Measurements from ENCODE around the gene EPS15. TPM values are rescaled to one million over a fixed set of nuclear protein-coding genes. Genes with fewer than 3 reads are reported as not detected.

Gene EPS15
- total RNA-seq, 1 donor from 2014 or later: 41.6 TPM

DNA sequence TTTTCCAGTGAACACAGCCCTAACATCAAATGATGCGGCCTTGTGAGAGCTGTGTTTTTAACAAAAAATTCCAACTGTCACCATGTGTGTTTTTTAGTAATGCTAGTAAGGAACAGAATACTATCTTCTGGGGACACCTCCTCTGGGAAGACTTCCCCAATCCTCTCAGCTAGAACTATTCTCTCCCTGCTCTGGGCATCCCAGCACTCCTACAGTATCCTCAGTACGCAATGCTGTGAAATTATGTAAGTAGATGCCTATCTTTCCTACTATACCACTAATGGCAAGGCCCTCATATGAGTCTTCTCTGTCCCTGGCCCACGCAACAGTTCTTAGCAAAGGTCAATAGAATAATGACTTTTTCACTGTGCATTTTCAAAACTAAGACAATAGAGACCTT, 169.2 kb downstream of the EPS15 start:
- no peak overlapping the region for H3K4me3 Mint-ChIP-seq
- H3K36me3 Mint-ChIP-seq (ENCODE audit: low read depth): no peaks in the 10 kb centered on the region
- no peak overlapping the region for H3K27ac Mint-ChIP-seq (ENCODE audit: unreplicated experiment)
- peaks cover 21% of the 10 kb centered on the region for H3K27me3 Mint-ChIP-seq (ENCODE audit: low read depth)
- H3K9me3 Mint-ChIP-seq: no peaks in the 10 kb centered on the region
- DNase-seq (ENCODE audit: low read depth, low spot score): no peak
- TF ChIP-seq, protein P1, sequence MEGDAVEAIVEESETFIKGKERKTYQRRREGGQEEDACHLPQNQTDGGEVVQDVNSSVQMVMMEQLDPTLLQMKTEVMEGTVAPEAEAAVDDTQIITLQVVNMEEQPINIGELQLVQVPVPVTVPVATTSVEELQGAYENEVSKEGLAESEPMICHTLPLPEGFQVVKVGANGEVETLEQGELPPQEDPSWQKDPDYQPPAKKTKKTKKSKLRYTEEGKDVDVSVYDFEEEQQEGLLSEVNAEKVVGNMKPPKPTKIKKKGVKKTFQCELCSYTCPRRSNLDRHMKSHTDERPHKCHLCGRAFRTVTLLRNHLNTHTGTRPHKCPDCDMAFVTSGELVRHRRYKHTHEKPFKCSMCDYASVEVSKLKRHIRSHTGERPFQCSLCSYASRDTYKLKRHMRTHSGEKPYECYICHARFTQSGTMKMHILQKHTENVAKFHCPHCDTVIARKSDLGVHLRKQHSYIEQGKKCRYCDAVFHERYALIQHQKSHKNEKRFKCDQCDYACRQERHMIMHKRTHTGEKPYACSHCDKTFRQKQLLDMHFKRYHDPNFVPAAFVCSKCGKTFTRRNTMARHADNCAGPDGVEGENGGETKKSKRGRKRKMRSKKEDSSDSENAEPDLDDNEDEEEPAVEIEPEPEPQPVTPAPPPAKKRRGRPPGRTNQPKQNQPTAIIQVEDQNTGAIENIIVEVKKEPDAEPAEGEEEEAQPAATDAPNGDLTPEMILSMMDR (conservative IDR thresholded peaks at IDR 0.05): no peak
- H3K4me1 Mint-ChIP-seq: no peaks in the 10 kb centered on the region

DNA sequence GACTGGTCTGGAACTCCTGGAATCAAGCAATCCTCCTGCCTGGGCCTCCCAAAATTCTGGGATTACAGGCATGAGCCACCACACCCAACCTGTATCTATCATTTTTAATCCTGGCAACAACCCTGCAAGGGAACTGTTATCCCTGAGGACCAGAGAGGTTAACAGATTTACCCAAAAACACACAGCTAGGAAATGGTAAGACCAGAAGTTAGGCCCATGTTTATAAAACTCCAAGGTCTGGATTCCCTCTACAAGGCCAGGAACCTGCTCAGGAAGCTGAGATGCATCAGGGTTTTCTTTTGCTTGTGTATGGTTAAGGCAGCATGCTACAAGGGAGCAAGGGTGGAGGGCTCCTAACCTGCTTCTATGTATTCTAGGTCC, 170.9 kb downstream of the EPS15 start:
- peaks cover 8% of the 10 kb centered on the region for H3K4me1 Mint-ChIP-seq
- H3K9me3 Mint-ChIP-seq: no peaks in the 10 kb centered on the region
- H3K27ac Mint-ChIP-seq (ENCODE audit: unreplicated experiment): no peak overlapping the region
- DNase-seq (ENCODE audit: low read depth, low spot score): no peak
- no peak overlapping the region for H3K4me3 Mint-ChIP-seq
- TF ChIP-seq, protein P1 (conservative IDR thresholded peaks at IDR 0.05): no peak
- peaks cover 35% of the 10 kb centered on the region for H3K27me3 Mint-ChIP-seq (ENCODE audit: low read depth)
- no peaks in the 10 kb centered on the region for H3K36me3 Mint-ChIP-seq (ENCODE audit: low read depth)

DNA sequence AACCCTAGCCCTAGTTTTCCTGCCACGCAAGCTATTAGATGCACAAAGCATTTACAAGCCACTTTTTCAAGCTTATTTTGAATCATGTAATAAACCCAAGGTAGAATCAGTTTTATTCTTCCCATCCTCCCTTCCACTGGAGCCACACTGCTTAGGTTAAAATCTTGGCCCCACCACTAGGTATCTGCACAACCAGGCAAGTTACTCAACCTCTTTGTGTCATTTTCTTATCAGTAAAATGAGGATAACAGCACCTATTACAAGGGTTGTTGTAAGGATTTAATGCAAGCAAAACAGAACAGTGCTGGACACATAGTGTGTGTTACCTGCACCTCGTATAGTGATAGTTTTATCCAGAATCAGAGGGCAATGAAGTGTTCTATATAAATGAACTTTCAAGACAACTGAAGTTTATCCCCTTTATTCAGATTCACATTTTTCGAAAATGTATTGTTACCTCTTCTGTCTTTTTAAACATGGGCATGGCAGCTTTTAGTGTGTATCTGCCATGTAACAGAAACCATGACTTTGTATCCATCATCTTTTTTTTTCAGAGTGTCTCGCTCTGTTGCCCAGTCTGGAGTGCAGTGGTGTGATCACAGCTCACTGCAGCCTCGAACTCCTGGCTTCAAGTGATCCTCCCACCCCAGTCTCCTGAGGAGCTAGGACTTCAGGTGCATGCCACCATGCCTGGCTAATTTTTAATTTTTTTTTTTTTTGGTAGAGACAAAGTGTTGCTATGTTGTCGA, 171.5 kb downstream of the EPS15 start:
- H3K36me3 Mint-ChIP-seq (ENCODE audit: low read depth): no peaks in the 10 kb centered on the region
- TF ChIP-seq, protein P1 (conservative IDR thresholded peaks at IDR 0.05): no peak
- H3K4me3 Mint-ChIP-seq: no peak overlapping the region
- peaks cover 12% of the 10 kb centered on the region for H3K4me1 Mint-ChIP-seq
- no peak for DNase-seq (ENCODE audit: low read depth, low spot score)
- peaks cover 41% of the 10 kb centered on the region for H3K27me3 Mint-ChIP-seq (ENCODE audit: low read depth)
- H3K9me3 Mint-ChIP-seq: no peaks in the 10 kb centered on the region
- no peak overlapping the region for H3K27ac Mint-ChIP-seq (ENCODE audit: unreplicated experiment)

DNA sequence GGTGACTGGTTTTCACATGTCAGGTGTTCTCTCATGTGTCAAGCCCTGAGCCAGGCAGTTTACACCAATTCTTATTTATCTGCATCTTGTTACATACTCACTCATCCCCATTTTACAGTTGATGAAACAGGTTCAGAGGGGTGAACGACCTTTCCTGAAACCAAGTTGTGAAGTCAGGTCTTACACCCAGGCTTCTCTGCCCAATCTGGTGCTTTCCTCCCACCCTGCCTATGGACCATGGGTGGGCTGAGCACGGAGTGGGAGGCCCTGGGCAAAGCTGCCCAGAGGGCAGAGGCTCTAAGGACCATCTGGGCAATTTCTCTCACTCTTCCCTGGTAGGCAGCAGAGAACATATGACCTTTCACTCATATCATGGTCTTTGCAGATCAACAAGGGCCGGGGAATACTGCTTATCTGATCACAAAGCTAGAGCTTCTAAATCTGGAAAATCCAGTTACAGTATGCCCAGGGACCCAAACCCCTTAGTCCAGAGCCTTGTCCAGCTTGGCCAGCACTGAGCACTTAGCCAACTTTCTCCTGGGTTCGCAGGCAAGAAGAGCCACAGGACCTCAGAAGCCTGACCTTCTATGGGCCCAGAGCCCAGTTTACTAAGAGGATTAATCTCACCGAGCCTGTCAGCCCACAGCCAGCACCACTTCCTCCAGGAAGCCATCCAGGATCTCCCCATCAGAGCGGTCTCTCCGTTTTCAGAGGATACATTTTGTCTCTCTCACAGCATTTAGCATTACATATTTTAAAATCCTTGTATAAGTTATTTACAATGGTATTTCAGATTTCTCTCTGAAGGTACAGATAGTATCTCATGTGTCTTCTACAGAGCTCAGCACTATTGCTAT, 172.8 kb downstream of the EPS15 start:
- Mint-ChIP-seq H3K27me3 (ENCODE audit: low read depth) (peaks cover 50% of the 10 kb centered on the region), H3K36me3 (ENCODE audit: low read depth) (no peaks in the 10 kb centered on the region), H3K27ac (ENCODE audit: unreplicated experiment) (no peak overlapping the region), H3K4me1 (peaks cover 22% of the 10 kb centered on the region), H3K9me3 (no peaks in the 10 kb centered on the region), H3K4me3 (no peak overlapping the region)
- TF ChIP-seq, protein P1 (conservative IDR thresholded peaks at IDR 0.05): no peak
- no peak for DNase-seq (ENCODE audit: low read depth, low spot score)

DNA sequence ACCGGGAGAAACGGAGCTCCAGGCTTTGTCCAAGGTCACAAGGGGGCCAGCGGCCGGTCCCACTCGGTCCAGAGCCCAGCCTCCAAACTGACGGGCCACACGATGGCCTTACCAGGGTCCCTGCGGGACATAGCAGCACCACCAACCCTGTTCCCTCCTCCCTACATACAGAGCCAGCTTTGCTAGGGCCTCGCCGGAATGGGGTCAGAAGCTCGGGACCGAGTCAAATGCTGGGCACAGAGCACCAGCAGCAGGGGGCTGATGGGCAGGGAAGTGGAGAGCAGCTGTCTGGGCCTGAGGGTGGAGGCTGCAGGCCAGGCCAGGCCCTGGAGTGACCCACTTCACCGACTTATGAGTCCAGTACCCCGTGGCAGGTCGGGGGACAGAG, 173.8 kb downstream of the EPS15 start:
- TF ChIP-seq, protein P1 (conservative IDR thresholded peaks at IDR 0.05): no peak
- Mint-ChIP-seq H3K27me3 (ENCODE audit: low read depth) (peaks cover 50% of the 10 kb centered on the region), H3K4me3 (no peak overlapping the region), H3K4me1 (peaks cover 22% of the 10 kb centered on the region), H3K27ac (ENCODE audit: unreplicated experiment) (no peak overlapping the region), H3K36me3 (ENCODE audit: low read depth) (no peaks in the 10 kb centered on the region), H3K9me3 (no peaks in the 10 kb centered on the region)
- no peak for DNase-seq (ENCODE audit: low read depth, low spot score)

Data from neural crest cell (in vitro differentiated cells).